HEK293 (cell line): ENCODE data around the gene PIK3R5.

Experiments used
- BCL11B ChIP-seq: fragments of 450-650 bp; formaldehyde crosslinking; IDR thresholded peaks from 2 replicates; pipeline ENCODE4 v1.5.1; 2016; ENCODE audit warnings: low read depth, missing biosample characterization, missing genetic modification characterization
- CTCF ChIP-seq: fragments of 450-650 bp; formaldehyde crosslinking; IDR thresholded peaks from 2 replicates; pipeline ENCODE4 v1.5.1; 2016; ENCODE audit warnings: missing biosample characterization, missing genetic modification characterization
- ELK4 ChIP-seq: IDR thresholded peaks from 2 replicates; pipeline ENCODE4 v1.6.1; 2011; ENCODE audit warnings: mild to moderate bottlenecking, low read depth, low read length, borderline replicate concordance
- GLIS2 ChIP-seq: fragments of 450-650 bp; formaldehyde crosslinking; IDR thresholded peaks from 2 replicates; pipeline ENCODE4 v1.5.1; 2016; ENCODE audit warnings: missing biosample characterization, missing genetic modification characterization
- MZF1 ChIP-seq: fragments of 450-650 bp; formaldehyde crosslinking; IDR thresholded peaks from 2 replicates; pipeline ENCODE4 v1.5.1; 2017; ENCODE audit warnings: missing biosample characterization, missing genetic modification characterization, borderline replicate concordance
- RBAK ChIP-seq: fragments of 450-650 bp; formaldehyde crosslinking; IDR thresholded peaks from 2 replicates; pipeline ENCODE4 v1.5.1; 2016; ENCODE audit warnings: missing biosample characterization, missing genetic modification characterization
- YY1 ChIP-seq: fragments of 450-650 bp; formaldehyde crosslinking; IDR thresholded peaks from 2 replicates; pipeline ENCODE4 v1.5.1; 2018; ENCODE audit warnings: missing biosample characterization, missing genetic modification characterization
- ZBTB1 ChIP-seq: fragments of 450-650 bp; formaldehyde crosslinking; IDR thresholded peaks from 2 replicates; pipeline ENCODE4 v1.5.1; 2016; ENCODE audit warnings: missing biosample characterization, missing genetic modification characterization
- ZNF114 ChIP-seq: fragments of 450-650 bp; formaldehyde crosslinking; IDR thresholded peaks from 2 replicates; pipeline ENCODE4 v1.5.0; 2017; ENCODE audit warnings: missing biosample characterization, missing genetic modification characterization
- ZNF514 ChIP-seq: fragments of 450-650 bp; formaldehyde crosslinking; IDR thresholded peaks from 2 replicates; pipeline ENCODE4 v1.5.1; 2016; ENCODE audit warnings: missing biosample characterization, missing genetic modification characterization
- ZNF707 ChIP-seq: fragments of 450-650 bp; formaldehyde crosslinking; IDR thresholded peaks from 2 replicates; pipeline ENCODE4 v1.5.1; 2016; ENCODE audit warnings: missing biosample characterization, missing genetic modification characterization
- ZNF768 ChIP-seq: fragments of 450-650 bp; formaldehyde crosslinking; IDR thresholded peaks from 2 replicates; pipeline ENCODE4 v1.5.1; 2018; ENCODE audit warnings: missing biosample characterization, mild to moderate bottlenecking, missing genetic modification characterization
- ZSCAN23 ChIP-seq: fragments of 450-650 bp; formaldehyde crosslinking; IDR thresholded peaks from 2 replicates; pipeline ENCODE4 v1.5.1; 2016; ENCODE audit warnings: missing biosample characterization, missing genetic modification characterization

DNA sequence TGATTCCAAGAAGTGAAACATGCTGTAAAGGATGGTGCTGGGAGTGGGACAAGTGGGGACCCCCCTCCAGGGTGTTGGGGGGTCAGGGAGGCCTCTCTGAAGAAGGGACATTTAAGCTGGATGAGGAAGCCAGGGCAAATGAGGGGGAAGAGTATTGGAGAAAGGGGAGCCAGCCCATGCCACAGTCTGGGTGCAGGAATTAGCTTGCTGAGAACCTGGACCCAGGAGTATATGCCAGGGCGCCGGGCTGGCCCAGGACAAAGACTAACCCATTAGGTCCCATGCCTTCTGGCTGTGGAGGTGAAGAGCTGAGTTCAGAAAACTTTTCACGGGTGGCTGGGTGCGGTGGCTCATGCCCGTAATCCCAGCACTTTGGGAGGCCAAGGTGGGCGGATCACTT lies 52.4 kb downstream of the PIK3R5 start:
- TF ChIP-seq ZNF707 (tag by site-specific recombination) (no peak), CTCF (tag by site-specific recombination) (no peak), ZNF514 (tag by site-specific recombination) (no peak), ELK4 (no peak), ZSCAN23 (tag by site-specific recombination) (no peak), YY1 (tag by site-specific recombination) (no peak), ZNF114 (tag by site-specific recombination) (no peak), GLIS2 (tag by site-specific recombination) (no peak), ZBTB1 (tag by site-specific recombination) (no peak), BCL11B (tag by site-specific recombination) (no peak), RBAK (tag by site-specific recombination) (no peak), ZNF768 (tag by site-specific recombination) (no peak), MZF1 (no peak)
